Epithelial cell of proximal tubule (primary cell): ENCODE results near the gene ITGA11. TPM values are rescaled to one million over a fixed set of nuclear protein-coding genes. Genes with fewer than 3 reads are reported as not detected.

Source experiments
- DNase-seq: peaks from one replicate; pipeline ENCODE4 v3.0.0-alpha.2; 2011; ENCODE audit warnings: low read depth
- H3K4me3 ChIP-seq: 2 replicates; pipeline ENCODE4 v1.5.1; 2011; ENCODE audit warnings: low read depth, mild to moderate bottlenecking, low read length
- CTCF ChIP-seq: conservative IDR thresholded peaks from 2 replicates; pipeline ENCODE4 v1.5.1; 2012; ENCODE audit warnings: low read depth, mild to moderate bottlenecking, low read length
- total RNA-seq: library from RNA; depleted of rRNA; stranded (reverse); fragments of >200 nt; gene quantifications from 2 replicates; pipeline ENCODE4 v1.2.3, GENCODE V29; 2015

The ITGA11 gene
- total RNA-seq, 1 donor from 2014 or later, result 1.6 TPM

- TF ChIP-seq CTCF, result no peak
- no peak overlapping the region for H3K4me3 ChIP-seq
- DNase-seq, result no peak
Measured at GRCh38 chr15:68313501-68314410, 118.2 kb downstream of the ITGA11 start.

- DNase-seq, result no peak
- no peak for TF ChIP-seq CTCF
- no peak overlapping the region for H3K4me3 ChIP-seq
Measured at GRCh38 chr15:68312701-68313204, 119.2 kb downstream of the ITGA11 start.

- DNase-seq, result no peak
- TF ChIP-seq CTCF, result no peak
- no peak overlapping the region for H3K4me3 ChIP-seq
Measured at GRCh38 chr15:68311859-68312557, 120.0 kb downstream of the ITGA11 start.

GRCh38 chr15:68311464-68311835 is 120.5 kb downstream of the ITGA11 start:
- no peak for TF ChIP-seq CTCF
- DNase-seq, result no peak
- no peak overlapping the region for H3K4me3 ChIP-seq

- no peak for TF ChIP-seq CTCF
- no peak for DNase-seq
- no peak overlapping the region for H3K4me3 ChIP-seq
Measured at GRCh38 chr15:68310804-68311463, 121.0 kb downstream of the ITGA11 start.

- no peak for DNase-seq
- TF ChIP-seq CTCF, result no peak
- H3K4me3 ChIP-seq, result no peak overlapping the region
Measured at GRCh38 chr15:68310178-68310803, 121.7 kb downstream of the ITGA11 start.
